Transverse colon (tissue), 3 donors: ENCODE data around the gene ZNF628.

Source experiments
- EP300 ChIP-seq: sonication (generic); formaldehyde crosslinking; IDR thresholded peaks from one replicate; pipeline ENCODE4 v1.6.1; 2017; ENCODE audit warnings: antibody characterized with exemption, low read depth
- POLR2A ChIP-seq: fragments of 450-650 bp; IDR thresholded peaks from one replicate; pipeline ENCODE4 v1.6.1; 2016; ENCODE audit warnings: antibody characterized with exemption, mild to moderate bottlenecking, moderate library complexity
- TF ChIP-seq, protein P1 (sequence below), 5 experiments: fragments of 200-600 bp in 3 of 5; fragments of 450-650 bp in 2 of 5; sonication (generic) in 3 of 5; IDR thresholded peaks; 1 replicate in 2 of 5; 2 replicates in 3 of 5; pipeline ENCODE4 v1.5.1; 2016 to 2017; ENCODE audit warnings: antibody characterized with exemption in 5 of 5, inconsistent platforms in 3 of 5, mild to moderate bottlenecking in 2 of 5, moderate library complexity in 1 of 5

DNA sequence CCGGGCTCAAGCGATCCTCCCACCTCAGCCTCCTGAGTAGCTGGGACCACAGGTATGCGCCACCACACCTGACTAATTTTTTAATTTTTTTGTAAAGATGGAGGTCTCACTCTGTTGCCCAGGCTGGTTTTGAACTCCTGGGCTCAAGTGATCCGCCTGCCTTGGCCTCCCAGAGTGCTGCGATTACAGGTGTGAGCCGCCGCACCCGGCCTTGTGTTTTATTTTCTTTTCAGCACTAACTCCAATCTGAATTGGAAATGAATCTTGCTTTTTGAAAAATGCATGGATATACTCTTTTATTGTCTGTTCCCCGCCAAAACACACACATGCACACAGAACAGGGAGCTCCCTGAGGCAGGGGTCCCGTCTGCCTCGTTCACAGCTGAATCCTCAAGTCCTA, 13.7 kb upstream of the ZNF628 start:
- TF ChIP-seq, protein P1, sequence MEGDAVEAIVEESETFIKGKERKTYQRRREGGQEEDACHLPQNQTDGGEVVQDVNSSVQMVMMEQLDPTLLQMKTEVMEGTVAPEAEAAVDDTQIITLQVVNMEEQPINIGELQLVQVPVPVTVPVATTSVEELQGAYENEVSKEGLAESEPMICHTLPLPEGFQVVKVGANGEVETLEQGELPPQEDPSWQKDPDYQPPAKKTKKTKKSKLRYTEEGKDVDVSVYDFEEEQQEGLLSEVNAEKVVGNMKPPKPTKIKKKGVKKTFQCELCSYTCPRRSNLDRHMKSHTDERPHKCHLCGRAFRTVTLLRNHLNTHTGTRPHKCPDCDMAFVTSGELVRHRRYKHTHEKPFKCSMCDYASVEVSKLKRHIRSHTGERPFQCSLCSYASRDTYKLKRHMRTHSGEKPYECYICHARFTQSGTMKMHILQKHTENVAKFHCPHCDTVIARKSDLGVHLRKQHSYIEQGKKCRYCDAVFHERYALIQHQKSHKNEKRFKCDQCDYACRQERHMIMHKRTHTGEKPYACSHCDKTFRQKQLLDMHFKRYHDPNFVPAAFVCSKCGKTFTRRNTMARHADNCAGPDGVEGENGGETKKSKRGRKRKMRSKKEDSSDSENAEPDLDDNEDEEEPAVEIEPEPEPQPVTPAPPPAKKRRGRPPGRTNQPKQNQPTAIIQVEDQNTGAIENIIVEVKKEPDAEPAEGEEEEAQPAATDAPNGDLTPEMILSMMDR (IDR thresholded peaks at IDR 0.05): no peak
- TF ChIP-seq EP300 (no peak), POLR2A (no peak)
